Ovary (tissue), 9 donors: ENCODE measurements around the gene TTC28. TPM values are rescaled to one million over a fixed set of nuclear protein-coding genes. Genes with fewer than 3 reads are reported as not detected.

ENCODE experiments used
- DNase-seq, 5 donors: peaks; one replicate each; pipeline ENCODE4 v3.0.0-alpha.2; 2019 to 2020
- H3K27ac ChIP-seq, 2 donors: fragments of 200-600 bp; one replicate each; pipeline versions ENCODE4 v1.5.1 to v1.8.0; 2019 to 2022
- H3K27me3 ChIP-seq: fragments of 200-600 bp; one replicate; pipeline ENCODE4 v1.8.0; 2022
- H3K36me3 ChIP-seq: fragments of 200-600 bp; sonication (generic); one replicate; pipeline ENCODE4 v1.5.1; 2019
- H3K4me1 ChIP-seq: one replicate; pipeline ENCODE4 v1.8.1; 2013; ENCODE audit warnings: mild to moderate bottlenecking, moderate library complexity; ENCODE audit not compliant: insufficient read depth
- H3K4me3 ChIP-seq: fragments of 200-600 bp; sonication (generic); one replicate; pipeline ENCODE4 v1.5.1; 2017
- H3K9me3 ChIP-seq, 2 donors: fragments of 200-600 bp in 1 of 2; sonication (generic) in 1 of 2; one replicate each; pipeline versions ENCODE4 v1.5.1 to v1.8.1; 2013 to 2019; ENCODE audit warnings: mild to moderate bottlenecking in 1 of 2, moderate library complexity in 1 of 2
- EP300 ChIP-seq: sonication (generic); formaldehyde crosslinking; IDR thresholded peaks from one replicate; pipeline ENCODE4 v1.6.1; 2017; ENCODE audit warnings: antibody characterized with exemption
- POLR2A ChIP-seq: fragments of 450-650 bp; IDR thresholded peaks from one replicate; pipeline ENCODE4 v1.6.1; 2017; ENCODE audit warnings: antibody characterized with exemption, mild to moderate bottlenecking, moderate library complexity
- WGBS, 3 donors: extraction: QIAGEN DNeasy Blood & Tissue Kit in 1 of 3; methylation state at CpG; one replicate each; pipeline versions ENCODE4 v1.1.5 to v1.1.7; 2013 to 2017; 5-methylcytosine and 5-hydroxymethylcytosine counted together
- intact Hi-C, 4 donors: fragments of 100-400 bp; cut with DNase I; formaldehyde crosslinking; loops; one replicate each; pipeline versions ENCODE4 v1.11.0 to v1.15.1; 2022 to 2023
- polyA plus RNA-seq, 2 donors: library from polyadenylated mRNA; stranded (reverse); fragments of 200-250 nt in 1 of 2; fragments of 350-450 nt in 1 of 2; fragmentation: Illumina TruSeq in 1 of 2; extraction: RNeasy Lipid Tissue Mini Kit (QIAGEN cat#74804) in 1 of 2; gene quantifications; one replicate each; pipeline ENCODE4 v1.2.3, GENCODE V29; 2013 to 2014
- total RNA-seq, 7 donors: library from RNA; depleted of rRNA in 2 of 7; stranded (reverse); fragments of >200 nt in 2 of 7; fragmentation: NEBNext Ultra II Directional in 3 of 7; extraction: Animal tissue kit (Norgen Biotek cat#: 25700) in 3 of 7; gene quantifications; one replicate each; pipeline versions ENCODE4 v1.1.0 to v1.2.4, GENCODE V29; 2016 to 2023
- TF ChIP-seq, protein P1 (sequence below), 3 donors: fragments of 450-650 bp in 2 of 3; fragments of 200-600 bp in 1 of 3; IDR thresholded peaks; one replicate each; pipeline versions ENCODE4 v1.5.1 to v1.8.0; 2016 to 2022; ENCODE audit warnings: antibody characterized with exemption in 3 of 3, mild to moderate bottlenecking in 1 of 3
- donor health status: DM: no; HTN: no; CAD: no; lungs with moderate emphysema.
- donor health status: DM: no; HTN: no; CAD: no.
- donor health status: Bipolar disorder and iron deficiency.
- donor health status: DM: yes; HTN: yes; CAD: no.
- donor health status: DM: no; HTN: no; CAD: no.
- donor health status: DM: yes; HTN: yes; CAD: no.

The TTC28 gene
- total and polyA plus RNA-seq, 9 donors = 16.7 to 127 (median 72.9) TPM

DNA sequence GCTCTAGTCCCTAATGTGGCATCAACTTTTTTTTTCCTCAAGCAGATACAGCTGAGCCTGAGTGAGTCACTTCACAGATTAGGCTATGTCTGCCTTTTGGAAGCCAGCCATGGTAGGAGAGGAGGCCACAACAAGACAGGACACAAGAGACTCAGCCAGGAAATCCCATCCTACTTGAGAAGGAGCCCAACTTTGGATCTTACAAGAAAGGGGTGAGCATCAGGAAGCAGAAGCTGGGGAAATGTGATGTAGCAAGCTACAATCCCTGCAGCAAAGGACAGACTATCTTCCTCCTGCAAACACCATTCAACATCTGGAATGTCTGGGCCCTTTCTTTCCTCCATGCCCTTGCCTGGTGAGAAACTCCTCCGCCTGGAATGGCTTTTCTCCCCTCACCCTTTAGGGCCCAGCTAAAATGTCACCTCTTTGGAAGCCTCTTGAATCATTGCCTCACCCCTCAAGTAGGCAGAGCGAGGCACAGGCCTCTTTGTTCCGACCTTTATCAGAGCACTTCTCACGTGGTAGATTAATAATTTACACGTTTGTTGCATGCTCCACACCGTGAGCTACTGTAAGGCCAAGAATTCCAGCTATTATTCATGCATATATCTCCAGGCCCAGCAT lies 604.2 kb downstream of the TTC28 start:
- peak in 2 of 5 donors; percentile 35 to 39 for DNase-seq
- Histone ChIP-seq H3K27ac (no peak overlapping the region), H3K4me3 (no peak overlapping the region), H3K36me3 (no peaks in the 10 kb centered on the region), H3K4me1 (peaks cover 2% of the 10 kb centered on the region), H3K27me3 (no peaks in the 10 kb centered on the region), H3K9me3 (no peaks in the 10 kb centered on the region)
- WGBS, 3 donors = 34 to 60% (median 56%) methylated on average over 6 of the region's 6 CpGs
- TF ChIP-seq EP300 (no peak), POLR2A (no peak)
- TF ChIP-seq, protein P1, sequence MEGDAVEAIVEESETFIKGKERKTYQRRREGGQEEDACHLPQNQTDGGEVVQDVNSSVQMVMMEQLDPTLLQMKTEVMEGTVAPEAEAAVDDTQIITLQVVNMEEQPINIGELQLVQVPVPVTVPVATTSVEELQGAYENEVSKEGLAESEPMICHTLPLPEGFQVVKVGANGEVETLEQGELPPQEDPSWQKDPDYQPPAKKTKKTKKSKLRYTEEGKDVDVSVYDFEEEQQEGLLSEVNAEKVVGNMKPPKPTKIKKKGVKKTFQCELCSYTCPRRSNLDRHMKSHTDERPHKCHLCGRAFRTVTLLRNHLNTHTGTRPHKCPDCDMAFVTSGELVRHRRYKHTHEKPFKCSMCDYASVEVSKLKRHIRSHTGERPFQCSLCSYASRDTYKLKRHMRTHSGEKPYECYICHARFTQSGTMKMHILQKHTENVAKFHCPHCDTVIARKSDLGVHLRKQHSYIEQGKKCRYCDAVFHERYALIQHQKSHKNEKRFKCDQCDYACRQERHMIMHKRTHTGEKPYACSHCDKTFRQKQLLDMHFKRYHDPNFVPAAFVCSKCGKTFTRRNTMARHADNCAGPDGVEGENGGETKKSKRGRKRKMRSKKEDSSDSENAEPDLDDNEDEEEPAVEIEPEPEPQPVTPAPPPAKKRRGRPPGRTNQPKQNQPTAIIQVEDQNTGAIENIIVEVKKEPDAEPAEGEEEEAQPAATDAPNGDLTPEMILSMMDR (IDR thresholded peaks at IDR 0.05) = no peak
- intact Hi-C loops = no loop called here

DNA sequence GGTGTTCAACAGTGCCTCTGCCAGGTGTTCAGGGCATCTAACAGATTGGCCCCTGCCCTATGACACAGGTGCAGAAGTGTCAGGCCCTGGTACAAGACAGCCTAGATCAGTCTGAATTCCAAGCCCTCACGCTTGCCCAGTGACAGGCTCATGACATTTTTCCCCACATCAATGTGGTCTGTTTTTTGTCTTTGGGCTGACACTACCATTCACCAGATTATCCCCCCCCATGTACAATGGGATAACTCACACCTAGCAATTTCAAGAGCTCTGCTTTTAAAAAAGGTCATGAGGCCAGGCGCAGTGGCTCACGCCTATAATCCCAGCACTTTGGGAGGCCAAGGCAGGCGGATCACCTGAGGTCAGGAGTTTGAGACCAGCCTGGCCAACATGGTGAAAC lies 605.1 kb downstream of the TTC28 start:
- no peaks in the 10 kb centered on the region for H3K27me3 ChIP-seq
- WGBS, 3 donors = 95 to 97% (median 96%) methylated on average over 4 of the region's 4 CpGs
- TF ChIP-seq, protein P1 (IDR thresholded peaks at IDR 0.05) = no peak
- TF ChIP-seq POLR2A = no peak
- TF ChIP-seq EP300 = no peak
- no peaks in the 10 kb centered on the region for H3K9me3 ChIP-seq
- peaks cover 2% of the 10 kb centered on the region for H3K4me1 ChIP-seq
- DNase-seq = no peak
- no peak overlapping the region for H3K27ac ChIP-seq
- intact Hi-C loops = no loop called here
- no peak overlapping the region for H3K4me3 ChIP-seq
- H3K36me3 ChIP-seq = no peaks in the 10 kb centered on the region

DNA sequence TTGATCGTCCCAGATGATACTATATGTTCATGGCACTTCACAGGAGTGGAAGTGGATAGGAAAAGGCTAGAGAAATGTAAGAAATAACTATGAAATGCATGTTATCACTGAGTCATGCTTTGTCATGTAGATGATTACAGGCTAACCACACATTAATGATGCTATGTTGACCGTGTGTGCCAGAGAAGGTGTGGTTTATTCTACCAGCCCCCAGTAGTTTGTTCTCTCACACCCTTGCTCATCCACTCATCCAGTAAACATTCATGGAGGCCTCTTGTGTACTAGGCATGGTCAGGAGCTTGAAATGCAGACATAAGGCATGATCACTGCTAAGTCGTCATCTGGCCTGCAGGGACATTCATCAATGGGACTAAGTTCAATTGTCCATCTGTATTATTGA lies 607.6 kb downstream of the TTC28 start:
- H3K27me3 ChIP-seq = no peaks in the 10 kb centered on the region
- DNase-seq = no peak
- no peaks in the 10 kb centered on the region for H3K36me3 ChIP-seq
- 79 to 98% (median 96%) methylated on average over 3 of the region's 3 CpGs for WGBS, 3 donors
- no peak overlapping the region for H3K27ac ChIP-seq
- no peak overlapping the region for H3K4me3 ChIP-seq
- TF ChIP-seq EP300 (no peak), POLR2A (no peak)
- TF ChIP-seq, protein P1 (IDR thresholded peaks at IDR 0.05) = no peak
- no peaks in the 10 kb centered on the region for H3K9me3 ChIP-seq
- intact Hi-C loops = no loop called here
- peaks cover 2% of the 10 kb centered on the region for H3K4me1 ChIP-seq

DNA sequence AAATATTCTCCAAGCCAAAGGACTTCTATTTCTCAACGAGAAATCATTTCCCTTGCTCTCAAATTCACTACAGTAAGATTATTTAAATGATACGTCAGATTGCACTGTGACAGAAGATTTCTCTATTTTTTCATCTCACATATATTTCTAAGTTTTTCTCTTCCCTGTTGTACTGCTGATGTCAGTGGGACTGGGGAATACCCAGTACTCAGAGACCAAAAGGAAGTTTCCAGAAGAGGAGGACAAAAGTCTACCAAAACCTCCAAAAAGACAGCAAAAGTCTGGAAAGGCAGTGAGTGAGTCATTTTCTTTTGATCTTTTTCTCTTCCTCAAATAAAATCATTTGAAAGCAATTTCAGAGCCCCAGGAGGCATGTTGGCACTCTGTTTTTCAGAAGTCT lies 610.8 kb downstream of the TTC28 start:
- Histone ChIP-seq H3K27me3 (no peaks in the 10 kb centered on the region), H3K4me1 (peaks cover 2% of the 10 kb centered on the region), H3K27ac (no peak overlapping the region), H3K36me3 (no peaks in the 10 kb centered on the region), H3K9me3 (no peaks in the 10 kb centered on the region), H3K4me3 (no peak overlapping the region)
- DNase-seq = no peak
- intact Hi-C loops = no loop called here
- TF ChIP-seq, protein P1 (IDR thresholded peaks at IDR 0.05) = no peak
- TF ChIP-seq EP300 (no peak), POLR2A (no peak)
- 52 to 57% (median 55%) methylated on average over 2 of the region's 2 CpGs for WGBS, 3 donors
